NOMO-1 (cell line): ENCODE measurements around the gene HLA-DMA.
"Not testable (repeated sequence)": the region's sequence is repeated elsewhere in the genome, so short reads cannot be mapped to it uniquely, and the experiment has no call there.

Experiments used
- DNase-seq, 2 experiments: peaks; one replicate each; lab custom pipeline; 2025; ENCODE audit not compliant: unreplicated experiment in 2 of 2; lab: John Stamatoyannopoulos, UW

HLA-DMA gene

GRCh38 chr6:32954986-32955802 lies 2.3 kb upstream of the HLA-DMA start:
- no peak for DNase-seq

DNA sequence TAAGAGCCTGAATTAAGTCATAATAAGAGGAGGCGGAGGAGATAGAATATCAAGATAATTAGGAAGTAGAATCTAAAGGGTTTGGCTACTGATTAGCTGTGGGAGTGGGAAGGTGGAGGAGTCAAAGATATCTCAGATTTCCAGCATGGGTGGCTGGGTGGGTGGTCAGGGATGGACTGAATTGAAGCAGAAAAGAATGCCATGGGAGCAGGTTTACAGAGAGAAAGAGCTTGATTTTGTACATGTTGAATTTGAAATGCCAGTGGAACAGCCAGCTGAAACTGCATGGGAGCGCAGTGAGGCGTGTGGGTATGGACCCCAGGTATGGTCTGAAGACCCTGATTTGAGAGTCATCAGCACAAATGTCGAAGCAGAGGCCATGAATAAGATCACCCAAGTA lies 1.4 kb upstream of the HLA-DMA start:
- DNase-seq: no peak

GRCh38 chr6:32953775-32954174 lies 878 bp upstream of the HLA-DMA start:
- no peak for DNase-seq

DNA sequence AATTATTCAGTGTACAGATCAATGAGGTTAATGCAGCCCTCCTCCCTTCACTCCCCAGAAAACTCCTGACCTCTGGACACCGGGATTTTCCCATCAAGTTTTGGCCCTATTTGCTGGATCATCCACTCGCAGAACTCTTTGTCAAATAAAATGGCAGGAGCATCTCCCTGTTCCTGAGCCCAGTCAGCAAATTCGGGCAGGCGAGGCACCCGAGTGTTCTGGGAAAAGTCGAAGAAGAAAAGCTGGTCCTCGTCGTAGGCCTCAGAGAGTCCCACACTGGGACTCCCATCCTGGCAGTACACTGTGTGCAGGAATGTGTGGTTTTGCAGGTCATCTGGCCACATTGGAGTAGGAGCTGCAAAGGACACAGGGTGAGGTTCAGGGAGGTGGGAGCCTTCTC lies 2.4 kb downstream of the HLA-DMA start:
- no peak for DNase-seq

DNA sequence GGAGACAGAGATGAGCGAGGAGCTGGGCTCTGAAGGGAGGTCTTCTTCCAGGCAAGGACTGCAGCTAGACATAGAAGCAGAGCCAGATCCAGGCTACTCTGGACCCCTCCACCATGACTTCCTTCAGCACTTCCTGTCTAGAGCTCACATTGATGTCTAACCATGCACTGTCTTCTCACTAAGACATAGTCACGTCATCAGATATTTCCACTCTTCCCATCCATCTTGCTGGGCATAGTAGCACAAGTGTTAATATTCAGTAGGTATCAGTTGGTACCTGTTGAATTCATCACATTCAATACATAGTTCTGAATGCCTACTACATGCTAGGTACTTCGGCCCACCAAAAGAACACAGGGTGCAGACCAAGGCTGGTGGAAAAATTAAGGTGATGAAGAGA lies 2.9 kb downstream of the HLA-DMA start:
- no peak for DNase-seq

DNA sequence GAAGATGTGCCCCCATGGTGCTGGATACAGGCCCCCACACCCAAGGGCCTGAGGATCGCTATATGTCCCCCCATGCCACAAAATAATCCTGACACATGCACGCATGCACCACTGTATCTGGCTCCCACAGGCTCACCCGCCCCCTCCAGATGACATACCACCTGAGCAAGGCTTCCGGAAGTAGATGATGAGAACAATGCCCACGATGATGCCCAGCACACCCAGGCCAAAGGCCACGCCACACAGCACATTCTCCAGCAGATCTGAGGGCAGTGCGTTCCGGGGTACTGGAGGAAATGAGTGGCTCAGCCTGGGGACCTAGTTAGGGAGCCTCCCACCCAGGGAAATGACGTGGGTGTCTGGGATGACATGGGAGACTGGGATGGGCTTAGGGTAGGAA lies 3.8 kb downstream of the HLA-DMA start:
- DNase-seq: no peak

DNA sequence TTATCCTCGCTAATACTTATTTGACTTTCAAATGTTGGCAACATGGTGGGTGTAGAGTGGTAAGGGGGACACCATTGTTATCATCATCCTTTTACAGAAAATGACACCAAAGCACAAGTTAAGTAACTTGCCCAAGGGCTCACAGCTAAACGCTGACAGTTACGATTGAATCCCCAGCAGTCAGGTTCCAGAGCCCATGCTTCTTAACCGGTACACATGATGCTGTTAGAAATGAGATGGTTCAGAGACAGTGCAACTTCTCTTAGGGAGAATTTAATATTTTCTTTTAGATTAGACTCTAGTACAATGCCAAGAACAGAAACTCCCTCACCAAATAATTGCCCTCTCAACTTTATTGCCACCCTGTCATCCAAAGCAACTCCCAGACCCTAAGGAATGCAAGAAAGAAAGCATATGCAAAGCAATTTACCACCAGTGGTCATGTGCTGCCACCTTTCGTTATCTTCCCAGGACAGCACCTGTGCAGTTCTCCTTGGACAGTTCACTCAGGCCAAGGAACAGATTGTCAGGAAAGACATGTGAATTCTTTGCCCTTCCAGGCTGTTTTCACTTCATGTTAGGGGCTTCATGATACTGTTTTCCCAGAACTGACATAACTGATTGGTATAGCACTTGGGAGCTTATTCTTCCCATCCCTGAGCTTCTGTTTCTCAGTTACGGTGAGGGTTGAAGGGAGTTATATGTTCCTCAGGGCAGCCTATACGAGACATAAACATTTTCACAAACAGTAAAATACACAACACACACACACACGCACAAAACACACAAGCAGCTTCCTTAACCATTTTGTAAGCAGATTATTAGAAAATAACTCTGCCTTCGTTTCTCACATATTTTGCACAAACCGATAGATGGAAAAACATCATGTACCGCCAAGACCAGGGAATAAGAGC lies 5.1 kb downstream of the HLA-DMA start:
- peak; percentile 20 to 65 for DNase-seq

DNA sequence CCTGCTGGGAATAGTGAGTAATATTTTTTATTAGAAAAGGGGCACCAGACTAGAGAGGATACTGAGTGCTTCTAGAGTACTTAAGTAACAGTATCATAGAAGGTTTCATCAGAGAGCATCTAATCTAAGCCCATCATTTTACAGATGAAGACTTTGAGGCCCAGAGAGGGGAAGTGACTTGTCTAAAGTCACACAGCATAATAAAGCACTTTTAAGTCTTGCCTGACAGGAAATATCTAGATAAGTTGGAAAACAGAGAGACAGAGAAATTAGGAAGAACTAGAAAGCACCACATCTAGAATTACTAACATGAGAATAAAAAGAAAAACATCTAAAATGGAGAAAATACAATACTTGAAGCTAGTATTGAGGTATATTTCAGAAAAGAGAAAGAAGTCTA lies 6.0 kb downstream of the HLA-DMA start:
- DNase-seq: no peak

- no peak for DNase-seq
Observed at GRCh38 chr6:32945953-32946352, 6.9 kb downstream of the HLA-DMA start.

DNA sequence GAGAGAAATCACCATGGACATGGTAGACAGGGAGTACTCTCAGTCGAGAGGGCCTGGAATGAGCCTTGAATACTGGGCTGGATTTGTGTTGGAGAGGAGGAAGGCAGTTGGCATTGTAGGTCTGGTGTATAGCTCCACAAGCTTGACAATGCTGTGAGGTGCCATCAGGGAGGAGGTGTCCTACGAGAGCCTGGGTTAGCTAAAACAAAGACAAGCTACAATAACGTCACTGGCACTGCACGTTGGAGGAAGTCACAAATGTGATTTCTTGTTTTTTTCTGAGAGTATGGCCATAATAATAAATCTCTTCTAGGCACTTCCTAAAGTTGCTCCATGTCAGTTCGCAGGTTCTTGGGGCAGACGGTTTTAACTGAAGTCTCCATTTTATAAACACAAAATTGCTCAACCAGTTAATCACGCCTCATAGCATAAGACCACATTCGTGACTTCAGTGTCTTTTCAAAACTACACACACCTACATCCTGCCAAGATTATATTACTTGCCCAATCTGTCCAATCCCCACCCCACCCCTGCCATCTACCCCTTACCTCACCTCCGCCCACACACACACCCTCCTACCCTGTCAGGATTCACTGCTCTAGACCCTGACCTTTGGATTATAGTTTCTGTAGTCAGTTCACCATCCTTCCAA lies 7.7 kb downstream of the HLA-DMA start:
- peak; percentile 96 to 99 for DNase-seq

DNA sequence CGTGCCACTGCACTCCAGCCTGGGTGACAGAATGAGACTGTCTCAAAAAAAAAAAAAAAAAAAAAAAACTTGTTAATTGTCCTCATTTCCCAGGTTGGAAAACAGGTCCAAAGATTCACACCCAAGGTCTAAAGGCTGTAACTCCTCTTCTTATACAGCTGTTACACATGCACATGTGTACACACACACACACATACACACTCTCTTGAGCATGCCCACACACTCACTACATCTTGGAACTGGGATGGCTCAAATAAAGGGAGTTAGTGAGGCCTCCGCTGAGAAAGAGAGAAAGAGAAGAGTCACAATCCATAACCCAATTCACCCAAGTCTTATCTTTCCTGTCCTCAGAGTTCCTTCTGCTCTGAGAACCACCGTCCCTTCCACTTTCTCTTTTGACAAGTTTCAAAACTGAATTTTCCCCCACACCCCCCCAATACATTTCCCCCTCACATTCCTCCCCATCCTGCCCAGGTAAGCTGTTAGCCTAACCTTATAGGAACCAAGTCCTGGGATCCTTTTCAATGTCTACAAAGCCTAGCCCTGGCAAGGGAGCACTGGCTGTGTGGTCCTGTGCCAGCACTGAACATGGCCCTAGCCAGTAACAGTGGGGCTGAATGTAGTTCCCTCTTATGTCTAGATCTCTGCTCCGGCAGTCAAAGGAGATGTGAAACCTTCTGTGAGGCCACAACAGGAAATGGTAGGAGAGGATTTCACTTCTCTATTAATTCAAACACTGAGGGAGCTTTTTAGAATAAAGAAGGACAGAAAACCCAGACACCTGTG lies 8.8 kb downstream of the HLA-DMA start:
- peak; percentile 88 to 96 for DNase-seq

DNA sequence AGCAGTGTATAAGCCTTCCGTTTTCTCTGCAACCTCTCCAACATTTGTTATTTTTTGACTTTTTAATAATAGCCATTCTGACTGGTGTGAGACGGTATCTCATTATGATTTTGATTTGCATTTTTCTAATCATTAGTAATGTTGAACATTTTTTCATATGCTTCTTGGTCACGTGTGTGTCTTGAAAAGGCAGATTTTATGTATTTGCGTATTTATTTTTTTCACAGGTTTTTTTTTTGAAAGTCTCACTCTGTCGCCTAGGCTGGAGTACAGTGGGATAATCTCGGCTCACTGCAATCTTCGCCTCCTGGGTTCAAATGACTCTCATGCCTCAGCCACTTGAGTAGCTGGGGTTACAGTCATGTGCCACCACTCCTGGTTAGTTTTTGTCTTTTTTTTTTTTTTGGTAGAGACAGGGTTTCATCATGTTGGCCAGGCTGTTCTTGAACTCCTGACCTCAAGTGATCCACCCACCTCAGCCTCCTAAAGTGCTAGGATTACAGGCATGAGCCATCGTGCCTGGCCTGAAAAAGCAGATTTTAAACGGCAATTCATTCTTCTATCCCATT lies 10.3 kb downstream of the HLA-DMA start:
- DNase-seq: not testable (repeated sequence)

DNA sequence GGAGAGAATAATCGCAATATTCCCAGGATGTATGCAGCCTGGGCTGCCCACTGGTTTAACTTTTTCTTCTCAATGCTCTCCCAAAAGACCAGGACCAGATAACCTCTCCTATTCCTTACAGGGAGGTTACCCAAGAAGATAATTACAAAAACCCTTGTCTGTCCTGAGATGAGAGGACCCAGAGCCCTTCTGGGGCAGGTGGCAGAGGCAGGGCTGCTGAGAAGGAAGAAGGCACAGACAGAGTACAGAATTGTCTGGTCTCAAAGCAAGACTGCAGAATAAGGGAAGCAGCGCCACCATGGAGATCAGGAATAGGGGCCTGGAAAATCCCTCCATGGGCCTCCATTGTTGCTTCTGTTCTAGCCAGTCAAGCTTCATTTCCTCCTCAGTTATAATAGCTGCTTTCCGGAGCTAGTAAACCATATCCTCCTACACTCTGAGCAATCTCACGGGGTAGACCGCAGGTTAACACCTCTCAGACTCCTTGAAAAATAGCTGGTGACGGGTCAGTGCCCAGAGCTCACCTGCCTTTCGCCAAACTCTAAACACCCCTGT lies 11.6 kb downstream of the HLA-DMA start:
- DNase-seq: peak; percentile 56 to 68

DNA sequence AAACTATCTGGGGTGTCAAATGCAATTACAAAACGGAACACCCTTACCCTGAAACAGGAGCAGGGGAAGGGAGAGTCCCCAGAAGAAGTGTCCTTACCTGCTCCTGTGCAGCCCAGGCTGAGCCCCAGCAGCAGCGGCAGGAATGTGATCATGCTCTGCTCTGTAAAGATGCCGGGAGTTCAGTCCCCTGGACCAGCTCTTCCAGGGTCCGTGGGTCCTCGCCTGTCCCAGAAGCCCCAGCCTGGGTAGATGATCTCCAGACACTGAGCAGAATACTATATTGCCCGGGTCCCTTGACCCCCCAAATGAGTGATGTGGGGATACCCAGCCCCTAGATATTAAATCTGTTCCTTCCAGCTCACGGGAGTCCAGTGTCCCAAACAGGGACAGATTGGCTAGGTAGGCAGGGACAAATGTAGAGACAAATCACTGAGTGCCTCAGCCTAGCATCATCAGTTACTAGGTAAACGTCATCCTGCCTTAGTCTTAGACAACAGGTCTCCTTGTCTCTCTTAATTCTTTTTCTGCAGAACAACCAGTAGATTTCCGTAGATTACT lies 12.2 kb downstream of the HLA-DMA start, which contains the start of gene HLA-DMB:
HLA-DMB (minus strand) TSS at position 373 of the 558 bp plus-strand sequence; CDS start at position 152, 221 bp downstream.
- peak; percentile 77 to 91 for DNase-seq

GRCh38 chr6:32938494-32938893 lies 14.4 kb downstream of the HLA-DMA start:
- DNase-seq: no peak

DNA sequence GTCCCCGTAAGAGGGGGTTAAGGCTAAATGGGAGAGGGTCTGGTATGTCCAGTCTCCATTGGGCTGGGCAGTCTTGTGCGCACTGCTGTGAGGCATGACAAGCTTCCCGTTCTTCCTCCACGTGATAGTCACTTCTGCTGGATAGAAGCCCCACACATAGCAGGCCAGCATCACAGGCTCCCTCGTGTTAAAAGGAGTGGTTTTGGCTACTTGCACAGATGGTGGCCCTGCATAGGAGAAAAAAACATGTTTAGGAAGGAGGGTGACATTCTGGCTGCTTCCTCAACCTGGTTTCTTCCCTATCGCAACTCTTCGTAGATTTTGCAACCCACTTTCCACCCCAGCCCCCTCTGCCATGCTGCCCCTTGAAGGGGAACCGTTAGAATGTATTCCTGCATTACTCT lies 15.7 kb downstream of the HLA-DMA start:
- peak; percentile 29 to 45 for DNase-seq

DNA sequence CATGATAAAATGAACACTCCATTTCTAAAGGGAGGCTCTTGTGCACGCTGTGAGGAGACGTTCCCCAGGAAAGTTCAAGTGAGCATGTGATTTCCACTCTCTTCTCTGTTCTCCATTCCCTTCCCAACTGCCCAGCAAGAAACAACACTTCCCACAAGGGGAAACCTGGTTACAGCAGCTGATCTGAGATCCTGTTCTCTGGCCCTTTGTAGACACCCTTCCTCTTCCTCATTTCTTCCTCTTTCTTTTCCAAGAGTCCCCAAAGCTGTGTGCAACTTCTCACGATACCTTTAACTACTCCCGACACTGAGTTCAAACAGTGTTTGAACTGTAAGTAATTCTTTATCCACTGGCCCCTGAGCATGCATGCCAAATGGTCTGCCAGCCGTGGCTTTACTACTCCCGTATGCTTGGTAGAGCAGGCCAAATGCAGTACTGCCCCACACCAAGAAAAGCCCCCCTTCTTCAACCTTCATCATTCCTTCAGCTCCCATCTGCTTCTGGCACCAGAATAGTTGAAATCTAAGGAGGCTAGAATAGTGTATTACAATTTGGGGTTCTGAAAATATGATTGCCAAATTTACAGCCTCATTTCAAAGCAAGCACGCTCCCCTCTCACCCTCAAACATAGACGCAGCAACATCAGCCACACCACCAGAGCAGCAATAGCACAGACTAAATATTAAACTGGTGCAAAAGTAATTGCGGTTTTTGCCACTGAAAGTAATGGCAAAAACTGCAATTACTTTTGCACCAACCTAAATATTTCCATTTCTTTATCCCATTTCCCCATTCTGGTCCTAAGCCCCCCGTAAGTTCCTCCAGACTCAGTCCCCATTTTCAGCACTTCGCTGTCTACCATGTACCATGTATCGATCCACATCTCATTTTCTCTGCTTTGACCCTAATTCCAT lies 16.4 kb downstream of the HLA-DMA start:
- DNase-seq: peak in 1 of 2 experiments; percentile 11

DNA sequence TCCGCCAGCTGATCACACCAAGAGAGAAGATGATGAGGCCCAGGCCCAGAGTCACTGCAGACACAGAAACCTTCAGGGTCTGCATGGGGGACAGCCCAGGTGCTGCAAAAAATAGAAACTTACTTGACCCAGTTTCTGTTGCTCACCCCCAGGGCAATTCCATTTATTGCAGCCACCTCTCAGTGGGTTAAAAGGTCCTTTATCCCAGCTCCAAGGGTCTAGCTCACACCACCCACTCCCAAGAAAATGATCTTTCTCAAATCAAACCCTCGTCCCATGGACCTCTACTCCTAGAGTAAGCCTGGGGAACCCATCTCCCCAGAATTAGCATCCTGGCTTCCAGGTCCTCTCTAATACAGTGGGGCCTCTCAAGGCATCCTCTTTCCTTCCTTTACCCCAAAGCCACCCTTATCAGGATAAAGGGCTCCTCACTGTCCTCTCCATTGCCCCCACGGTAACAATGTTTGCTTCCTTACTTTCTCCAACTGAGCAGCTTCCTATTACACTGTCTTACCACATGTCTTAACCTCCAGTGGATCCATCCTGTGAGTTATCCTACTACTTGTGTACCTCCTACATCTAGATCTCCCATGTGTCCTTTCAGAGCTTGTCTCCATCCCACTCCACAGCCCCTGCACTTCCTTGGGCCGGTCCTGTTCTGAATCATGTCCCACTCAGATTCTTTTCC lies 17.2 kb downstream of the HLA-DMA start:
- no peak for DNase-seq
